ENCODE measurements around the gene MVK.

DNA sequence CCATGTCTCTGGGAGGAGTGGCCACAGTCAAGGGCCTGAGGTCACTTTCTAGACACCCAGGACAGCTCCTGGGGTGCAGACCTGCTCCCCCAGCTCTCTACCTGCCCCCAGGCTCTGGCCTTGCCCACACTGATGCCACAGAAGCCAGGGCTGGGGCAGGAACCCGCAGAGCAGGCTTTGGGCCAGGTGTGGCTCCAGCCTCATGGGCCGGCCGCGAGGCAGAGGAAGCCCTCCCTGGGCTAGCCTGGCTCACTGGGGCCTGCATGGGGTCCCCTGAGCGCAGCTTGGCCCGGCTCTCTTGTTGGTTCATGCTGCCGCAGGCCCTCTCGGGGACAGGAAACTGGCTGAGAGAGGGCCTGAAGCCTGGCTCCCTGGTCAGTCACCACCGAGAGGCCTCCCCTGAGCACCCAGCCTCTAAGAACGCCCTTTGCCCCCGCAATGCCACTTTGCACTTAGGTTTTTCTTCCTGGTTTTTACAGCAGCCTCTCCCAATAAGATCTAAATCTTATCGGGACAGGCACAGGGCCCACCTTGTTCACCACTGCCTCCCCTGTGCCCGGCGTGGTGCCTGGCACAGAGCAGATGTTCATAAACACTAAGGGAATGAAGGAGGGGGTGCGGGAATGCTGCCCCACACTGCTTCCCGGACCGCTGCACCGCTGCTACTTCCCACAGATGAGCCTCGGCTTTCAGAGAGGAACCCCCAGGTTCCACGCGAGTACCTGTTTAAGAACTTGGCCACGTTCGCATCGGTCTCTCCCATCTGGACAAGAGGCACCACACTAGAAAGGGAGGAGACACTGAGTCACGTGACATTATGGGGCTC lies 15.0 kb upstream of the MVK start:
- TF ChIP-seq, protein P1, sequence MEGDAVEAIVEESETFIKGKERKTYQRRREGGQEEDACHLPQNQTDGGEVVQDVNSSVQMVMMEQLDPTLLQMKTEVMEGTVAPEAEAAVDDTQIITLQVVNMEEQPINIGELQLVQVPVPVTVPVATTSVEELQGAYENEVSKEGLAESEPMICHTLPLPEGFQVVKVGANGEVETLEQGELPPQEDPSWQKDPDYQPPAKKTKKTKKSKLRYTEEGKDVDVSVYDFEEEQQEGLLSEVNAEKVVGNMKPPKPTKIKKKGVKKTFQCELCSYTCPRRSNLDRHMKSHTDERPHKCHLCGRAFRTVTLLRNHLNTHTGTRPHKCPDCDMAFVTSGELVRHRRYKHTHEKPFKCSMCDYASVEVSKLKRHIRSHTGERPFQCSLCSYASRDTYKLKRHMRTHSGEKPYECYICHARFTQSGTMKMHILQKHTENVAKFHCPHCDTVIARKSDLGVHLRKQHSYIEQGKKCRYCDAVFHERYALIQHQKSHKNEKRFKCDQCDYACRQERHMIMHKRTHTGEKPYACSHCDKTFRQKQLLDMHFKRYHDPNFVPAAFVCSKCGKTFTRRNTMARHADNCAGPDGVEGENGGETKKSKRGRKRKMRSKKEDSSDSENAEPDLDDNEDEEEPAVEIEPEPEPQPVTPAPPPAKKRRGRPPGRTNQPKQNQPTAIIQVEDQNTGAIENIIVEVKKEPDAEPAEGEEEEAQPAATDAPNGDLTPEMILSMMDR (IDR thresholded peaks at IDR 0.05; ENCODE audit: low read depth, low read length, missing input control): no peak
- TF ChIP-seq JUND (IDR thresholded peaks at IDR 0.05) (no peak), NR2F2 (IDR thresholded peaks at IDR 0.05) (no peak), GABPA (IDR thresholded peaks at IDR 0.05 in 1 of 2, conservative IDR thresholded peaks at IDR 0.05 in 1 of 2) (no peak)
- TF ChIP-seq, protein P2, sequence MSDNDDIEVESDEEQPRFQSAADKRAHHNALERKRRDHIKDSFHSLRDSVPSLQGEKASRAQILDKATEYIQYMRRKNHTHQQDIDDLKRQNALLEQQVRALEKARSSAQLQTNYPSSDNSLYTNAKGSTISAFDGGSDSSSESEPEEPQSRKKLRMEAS (IDR thresholded peaks at IDR 0.05): no peak
- TF ChIP-seq, protein P3, sequence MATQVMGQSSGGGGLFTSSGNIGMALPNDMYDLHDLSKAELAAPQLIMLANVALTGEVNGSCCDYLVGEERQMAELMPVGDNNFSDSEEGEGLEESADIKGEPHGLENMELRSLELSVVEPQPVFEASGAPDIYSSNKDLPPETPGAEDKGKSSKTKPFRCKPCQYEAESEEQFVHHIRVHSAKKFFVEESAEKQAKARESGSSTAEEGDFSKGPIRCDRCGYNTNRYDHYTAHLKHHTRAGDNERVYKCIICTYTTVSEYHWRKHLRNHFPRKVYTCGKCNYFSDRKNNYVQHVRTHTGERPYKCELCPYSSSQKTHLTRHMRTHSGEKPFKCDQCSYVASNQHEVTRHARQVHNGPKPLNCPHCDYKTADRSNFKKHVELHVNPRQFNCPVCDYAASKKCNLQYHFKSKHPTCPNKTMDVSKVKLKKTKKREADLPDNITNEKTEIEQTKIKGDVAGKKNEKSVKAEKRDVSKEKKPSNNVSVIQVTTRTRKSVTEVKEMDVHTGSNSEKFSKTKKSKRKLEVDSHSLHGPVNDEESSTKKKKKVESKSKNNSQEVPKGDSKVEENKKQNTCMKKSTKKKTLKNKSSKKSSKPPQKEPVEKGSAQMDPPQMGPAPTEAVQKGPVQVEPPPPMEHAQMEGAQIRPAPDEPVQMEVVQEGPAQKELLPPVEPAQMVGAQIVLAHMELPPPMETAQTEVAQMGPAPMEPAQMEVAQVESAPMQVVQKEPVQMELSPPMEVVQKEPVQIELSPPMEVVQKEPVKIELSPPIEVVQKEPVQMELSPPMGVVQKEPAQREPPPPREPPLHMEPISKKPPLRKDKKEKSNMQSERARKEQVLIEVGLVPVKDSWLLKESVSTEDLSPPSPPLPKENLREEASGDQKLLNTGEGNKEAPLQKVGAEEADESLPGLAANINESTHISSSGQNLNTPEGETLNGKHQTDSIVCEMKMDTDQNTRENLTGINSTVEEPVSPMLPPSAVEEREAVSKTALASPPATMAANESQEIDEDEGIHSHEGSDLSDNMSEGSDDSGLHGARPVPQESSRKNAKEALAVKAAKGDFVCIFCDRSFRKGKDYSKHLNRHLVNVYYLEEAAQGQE (IDR thresholded peaks at IDR 0.05): no peak
- TF ChIP-seq, protein P4, sequence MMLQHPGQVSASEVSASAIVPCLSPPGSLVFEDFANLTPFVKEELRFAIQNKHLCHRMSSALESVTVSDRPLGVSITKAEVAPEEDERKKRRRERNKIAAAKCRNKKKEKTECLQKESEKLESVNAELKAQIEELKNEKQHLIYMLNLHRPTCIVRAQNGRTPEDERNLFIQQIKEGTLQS (IDR thresholded peaks at IDR 0.05): no peak

All from liver (tissue), 3 donors.